IPS DF 4.7 (cell line): ENCODE data around the gene RASGRP3.

ENCODE experiments used
- DNase-seq: peaks from one replicate; pipeline ENCODE4 v3.0.0-alpha.2; 2013; ENCODE audit warnings: low spot score; ENCODE audit errors: extremely low read depth

Gene RASGRP3

DNA sequence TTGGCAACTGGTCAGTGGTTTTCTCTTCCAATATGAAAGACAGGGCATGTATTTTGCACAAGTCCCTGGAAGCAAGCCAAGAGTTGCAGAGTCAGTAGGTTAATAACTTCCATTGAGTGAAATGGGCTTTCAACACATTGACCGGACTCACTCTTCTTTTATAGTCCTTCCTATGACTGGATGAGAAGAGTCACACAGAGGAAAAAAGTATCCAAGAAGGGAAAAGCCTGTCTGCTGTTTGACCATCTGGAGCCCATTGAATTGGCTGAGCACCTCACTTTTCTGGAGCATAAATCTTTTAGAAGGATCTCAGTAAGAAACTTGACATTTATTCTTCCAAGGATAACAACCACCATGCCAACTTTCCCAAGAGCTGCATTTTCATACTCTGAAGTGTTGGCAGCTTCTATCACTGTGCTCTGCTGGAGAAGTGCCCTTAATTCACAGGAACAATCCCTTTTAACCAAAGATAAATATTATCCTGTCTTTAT is 45.4 kb downstream of the RASGRP3 start:
- no peak for DNase-seq

DNA sequence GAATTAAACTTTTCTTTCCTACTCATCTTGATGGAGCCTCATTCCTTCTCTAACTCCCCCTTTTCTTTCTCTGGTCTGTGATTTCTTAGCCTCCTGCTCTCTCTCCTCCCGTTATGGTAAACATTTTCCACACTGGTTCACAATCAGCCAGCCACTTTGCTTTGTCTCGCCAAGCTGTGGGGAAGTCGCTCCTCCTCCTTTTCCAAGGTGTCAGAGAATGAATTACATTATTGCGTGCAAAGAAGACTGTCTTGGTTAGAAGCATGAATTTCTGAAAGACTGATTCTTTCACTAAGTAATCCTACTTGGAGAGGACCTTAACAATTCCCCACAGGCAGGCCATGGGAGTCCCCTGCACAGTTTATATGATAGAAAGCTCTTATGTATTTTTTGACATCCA is 46.1 kb downstream of the RASGRP3 start:
- DNase-seq, result no peak

GRCh38 chr2:33525666-33526065 is 49.2 kb downstream of the RASGRP3 start:
- no peak for DNase-seq

- DNase-seq, result no peak
These were observed 49.7 kb downstream of the RASGRP3 start for GRCh38 chr2:33526132-33526531.

DNA sequence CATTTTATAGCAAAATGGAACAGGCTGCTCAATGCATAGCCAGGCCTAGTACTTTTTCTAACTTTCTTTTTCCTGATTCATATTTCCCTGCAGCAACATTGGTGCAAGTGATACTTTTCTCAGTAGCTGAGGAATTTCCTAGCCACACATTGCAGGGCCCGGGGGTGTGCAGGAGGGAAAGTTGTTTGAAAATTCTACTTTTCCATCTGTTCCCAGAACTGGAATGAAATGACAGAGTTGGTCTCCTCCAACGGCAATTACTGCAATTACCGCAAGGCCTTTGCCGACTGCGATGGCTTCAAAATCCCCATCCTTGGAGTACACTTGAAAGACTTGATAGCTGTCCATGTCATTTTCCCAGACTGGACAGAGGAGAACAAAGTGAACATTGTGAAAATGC is 50.5 kb downstream of the RASGRP3 start:
- DNase-seq, result no peak

GRCh38 chr2:33528441-33528950 is 52.0 kb downstream of the RASGRP3 start:
- no peak for DNase-seq

GRCh38 chr2:33529771-33530481 is 53.5 kb downstream of the RASGRP3 start:
- DNase-seq, result no peak

GRCh38 chr2:33530690-33531548 is 54.5 kb downstream of the RASGRP3 start:
- no peak for DNase-seq

GRCh38 chr2:33531549-33532059 is 55.2 kb downstream of the RASGRP3 start:
- no peak for DNase-seq

DNA sequence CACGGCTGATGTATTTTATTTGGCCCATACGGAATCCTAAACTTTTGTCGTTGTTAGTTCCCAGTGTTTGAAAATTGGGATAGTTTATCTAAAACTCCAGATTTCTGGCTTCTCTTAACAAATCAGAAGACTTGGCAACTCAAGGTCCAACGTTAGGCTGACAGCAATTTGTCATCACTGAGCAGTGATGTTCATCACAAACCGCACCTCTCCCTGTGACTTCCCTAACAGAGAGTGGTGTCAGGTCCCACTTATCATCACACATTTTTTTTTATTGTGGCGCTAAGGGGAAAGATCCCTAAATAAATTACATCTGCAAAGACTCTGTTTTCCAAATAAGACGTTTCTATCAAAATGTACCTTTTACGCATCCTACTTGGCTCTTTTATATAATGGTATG is 55.7 kb downstream of the RASGRP3 start:
- DNase-seq, result no peak

- DNase-seq, result no peak
These were observed 56.5 kb downstream of the RASGRP3 start for GRCh38 chr2:33532966-33533365.

GRCh38 chr2:33535421-33535820 is 59.0 kb downstream of the RASGRP3 start:
- no peak for DNase-seq

GRCh38 chr2:33541243-33541642 is 64.8 kb downstream of the RASGRP3 start:
- no peak for DNase-seq

- DNase-seq, result no peak
These were observed 73.8 kb downstream of the RASGRP3 start for GRCh38 chr2:33550206-33550605.

DNA sequence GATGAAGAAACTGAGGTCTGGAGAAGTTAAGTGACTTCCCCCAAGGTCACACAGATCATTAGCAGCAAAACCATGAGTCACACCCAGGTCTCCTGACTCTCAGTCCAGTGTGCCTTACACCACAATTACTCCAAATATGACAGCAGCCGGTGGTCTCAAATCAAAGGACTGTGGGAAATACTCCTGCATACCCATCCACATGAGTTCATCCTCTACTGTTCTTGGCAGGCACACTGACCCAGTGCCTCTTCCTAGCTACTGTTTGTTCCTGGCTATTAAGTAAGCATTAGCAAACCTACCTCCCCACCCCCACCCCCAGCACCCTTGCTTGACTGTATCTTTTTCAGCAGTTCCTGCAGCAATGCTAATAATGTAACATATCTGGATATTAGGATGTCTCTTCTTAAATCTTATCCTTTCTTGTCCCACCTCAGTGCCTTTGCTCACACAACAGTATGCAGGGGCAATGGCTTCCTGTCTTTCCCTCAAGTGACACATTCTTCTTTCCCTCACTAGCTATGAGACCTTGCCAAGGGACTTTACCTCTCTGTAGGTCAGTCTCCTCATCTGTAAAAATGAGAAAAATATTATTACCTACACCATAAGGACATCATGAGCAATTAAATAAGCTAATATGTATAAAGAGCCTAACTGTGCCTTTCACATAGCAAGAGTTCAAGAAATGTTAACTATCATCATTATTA is 76.5 kb downstream of the RASGRP3 start:
- no peak for DNase-seq

DNA sequence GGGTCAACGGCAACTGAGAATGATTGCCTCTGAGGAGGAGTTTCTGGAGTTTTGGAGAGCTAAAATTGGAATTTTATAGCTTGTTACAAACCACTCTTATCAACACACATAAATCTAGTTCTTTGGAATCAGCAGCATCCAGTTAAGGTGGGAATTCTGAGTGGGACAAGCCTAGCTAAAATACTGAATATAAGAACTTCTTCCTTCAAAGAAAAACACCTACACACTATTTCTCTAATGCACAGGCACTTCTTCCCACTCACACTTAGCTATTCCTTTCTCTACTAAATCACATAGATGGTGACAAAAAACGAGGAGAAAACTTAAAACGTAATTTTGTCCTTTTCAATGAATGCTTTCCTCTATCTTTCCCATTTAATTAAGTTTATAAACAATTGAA is 79.2 kb downstream of the RASGRP3 start:
- DNase-seq, result no peak

GRCh38 chr2:33559328-33559727 is 82.9 kb downstream of the RASGRP3 start:
- no peak for DNase-seq

DNA sequence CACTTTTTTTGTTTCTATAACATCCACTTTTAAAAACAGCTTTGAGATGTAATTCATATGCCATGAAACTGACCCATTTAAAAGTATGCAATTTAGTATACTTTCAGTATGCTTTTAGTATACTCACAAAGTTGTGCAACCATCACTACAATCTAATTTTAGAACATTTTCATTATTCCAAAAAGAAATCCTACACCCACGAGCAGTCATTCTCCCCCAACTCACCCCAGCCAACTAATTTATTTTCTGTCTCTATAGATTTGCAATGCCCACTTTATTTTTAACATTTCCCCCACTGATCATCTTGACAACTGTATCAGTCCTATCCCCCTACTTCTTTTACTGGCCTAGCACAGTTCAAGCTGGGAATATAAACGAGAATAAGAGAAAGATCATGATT is 83.6 kb downstream of the RASGRP3 start:
- DNase-seq, result no peak

GRCh38 chr2:33561872-33562271 is 85.4 kb downstream of the RASGRP3 start:
- no peak for DNase-seq

DNA sequence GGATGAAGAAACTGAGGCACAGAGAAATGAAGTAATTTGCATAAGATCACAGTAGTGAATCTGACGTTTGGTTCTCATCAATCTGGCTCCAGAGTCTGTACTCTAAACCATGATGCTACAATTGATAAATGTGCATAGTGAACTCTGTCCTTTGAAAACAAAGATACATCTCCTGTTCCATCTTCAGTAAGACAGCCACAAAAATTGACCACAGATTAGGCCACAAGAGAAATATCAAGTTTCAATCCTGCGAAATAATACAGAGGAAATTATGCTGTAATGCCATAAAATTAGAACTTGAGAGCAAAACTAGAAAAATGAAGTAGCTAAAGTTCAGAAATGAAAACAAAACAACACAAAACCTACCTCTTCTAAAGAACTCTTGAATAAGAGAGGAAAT is 94.2 kb downstream of the RASGRP3 start:
- no peak for DNase-seq

- no peak for DNase-seq
These were observed 97.2 kb downstream of the RASGRP3 start for GRCh38 chr2:33573657-33574056.

- no peak for DNase-seq
These were observed 100.6 kb downstream of the RASGRP3 start for GRCh38 chr2:33577084-33577483.
